Nasal cavity respiratory epithelium epithelial cell of viscerocranial mucosa (primary cell): Measurements from ENCODE around the gene RGPD8. TPM values are rescaled to one million over a fixed set of nuclear protein-coding genes. Genes with fewer than 3 reads are reported as not detected.

Source experiments
- total RNA-seq: library from RNA; depleted of rRNA; stranded (reverse); fragments of >200 nt; gene quantifications from 2 replicates; pipeline ENCODE4 v1.2.3, GENCODE V29; 2014

RGPD8 gene
- 10.3 and 15.4 TPM in 2 replicates for total RNA-seq

GRCh38 chr2:112433480-112433879 is at the start of gene RGPD8:
Gene RGPD8 (minus strand): TSS chr2:112433645. CDS start chr2:112433453, 192 bp downstream.

GRCh38 chr2:112481528-112482233 is 48.2 kb upstream of the RGPD8 start, which contains the start of gene TTL:
Gene TTL (plus strand): TSS chr2:112482156. CDS start chr2:112482345, 189 bp downstream.

Other genes with a start within 250 kb of the RGPD8 start
- gene ZC3H8, start 178.6 kb downstream of the RGPD8 start, total RNA-seq: 14.4 and 23.6 TPM in 2 replicates
- gene ZC3H6, start 158.0 kb downstream of the RGPD8 start, total RNA-seq: 7.5 and 8.3 TPM in 2 replicates
- 19.8 and 42.4 TPM in 2 replicates for gene TTL, start 48.5 kb upstream of the RGPD8 start, total RNA-seq
- 53.3 and 70.1 TPM in 2 replicates for gene POLR1B, start 108.8 kb upstream of the RGPD8 start, total RNA-seq
- gene CHCHD5, start 151.0 kb upstream of the RGPD8 start, total RNA-seq: 4.9 and 10.6 TPM in 2 replicates
- gene SLC20A1, start 212.3 kb upstream of the RGPD8 start, total RNA-seq: 105 and 112 TPM in 2 replicates